ENCODE results near the gene MYEOV.

DNA sequence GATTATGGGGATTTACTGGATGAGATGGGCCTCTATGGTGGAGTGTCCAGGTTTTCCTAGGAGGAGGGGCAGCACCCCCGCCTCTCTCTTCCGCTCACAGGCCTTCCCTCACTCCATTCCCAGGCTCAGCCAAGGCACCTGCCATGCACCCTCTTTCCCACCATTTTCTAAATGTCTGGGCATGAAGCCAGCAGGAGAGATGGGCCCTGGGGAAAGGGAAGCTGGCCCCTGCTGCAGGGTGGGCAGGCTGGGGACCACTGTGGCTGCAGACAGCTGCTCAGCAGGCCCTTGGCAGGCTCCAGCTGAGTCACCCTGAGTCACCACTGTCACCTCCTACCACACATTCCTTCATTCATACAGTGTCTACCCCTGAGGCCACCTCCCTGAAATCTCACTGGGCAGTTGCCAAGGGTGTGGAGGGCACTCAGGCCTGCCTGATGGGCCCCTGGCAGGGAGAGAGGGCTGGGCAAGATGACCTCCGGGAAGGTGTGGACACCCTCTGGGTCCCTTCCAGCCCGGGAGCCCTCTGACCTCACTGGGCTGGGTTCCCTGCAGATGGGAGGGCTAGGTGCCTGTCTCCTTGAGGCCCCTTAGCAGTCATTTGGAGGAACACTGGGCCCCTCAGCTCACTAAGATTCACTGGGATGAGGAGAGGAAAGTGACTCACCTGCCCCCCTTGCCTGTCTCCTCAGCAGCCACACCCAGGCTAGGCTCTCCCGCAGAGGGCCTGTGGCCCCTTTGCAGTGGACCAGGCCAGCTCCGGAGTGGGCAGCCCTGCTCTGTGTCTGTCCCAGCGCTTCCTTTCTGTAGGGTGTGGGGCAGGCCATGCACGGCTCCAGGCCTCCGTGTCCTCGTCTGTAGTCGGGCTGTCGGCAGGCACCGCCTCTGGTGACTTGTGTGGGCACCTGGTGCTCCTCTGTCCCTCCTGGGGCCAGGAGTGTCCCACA, 7.8 kb downstream of the MYEOV start:
- TF ChIP-seq SUZ12 (IDR thresholded peaks at IDR 0.05; ENCODE audit: extremely low read depth, insufficient read depth, insufficient read length) (no peak), ZNF274 (IDR thresholded peaks at IDR 0.05; ENCODE audit: low read depth, low read length) (no peak), YY1 (IDR thresholded peaks at IDR 0.05; ENCODE audit: insufficient read depth, insufficient read length) (no peak)
